GM12864 (cell line): ENCODE results near the gene FBXL16.

Experiments
- DNase-seq: peaks from one replicate; pipeline ENCODE4 v3.0.0-alpha.2; 2011; ENCODE audit warnings: low read depth
- H3K4me3 ChIP-seq: 2 replicates; pipeline ENCODE4 v1.5.1; 2011; ENCODE audit warnings: mild to moderate bottlenecking, low read depth, low read length, control low read depth
- CTCF ChIP-seq: IDR thresholded peaks from 2 replicates; pipeline ENCODE4 v1.5.1; 2011; ENCODE audit warnings: low read depth, mild to moderate bottlenecking, moderate library complexity, low read length, control low read depth, inconsistent platforms; ENCODE audit errors: missing control alignments

The FBXL16 gene

GRCh38 chr16:671353-672131, 34.1 kb downstream of the FBXL16 start:
- no peak overlapping the region for H3K4me3 ChIP-seq
- no peak for TF ChIP-seq CTCF
- DNase-seq, result no peak

GRCh38 chr16:670485-671352, 34.9 kb downstream of the FBXL16 start:
- no peak for DNase-seq
- H3K4me3 ChIP-seq, result no peak overlapping the region
- no peak for TF ChIP-seq CTCF

GRCh38 chr16:669666-670065, 35.9 kb downstream of the FBXL16 start:
- H3K4me3 ChIP-seq, result no peak overlapping the region
- TF ChIP-seq CTCF, result no peak
- DNase-seq, result no peak

- DNase-seq, result no peak
- H3K4me3 ChIP-seq, result peak overlapping the region; percentile 73
- TF ChIP-seq CTCF, result no peak
These were observed 37.0 kb downstream of the FBXL16 start for GRCh38 chr16:668519-669171.

- peak; percentile 81 for TF ChIP-seq CTCF
- H3K4me3 ChIP-seq, result peak within 1 kb of the TSS; percentile 73
- peak; percentile 60 for DNase-seq
These were observed 37.7 kb downstream of the FBXL16 start, which contains the start of gene RHOT2 for GRCh38 chr16:667780-668518. RHOT2 (plus strand) TSS chr16:668132; CDS start chr16:668200, 68 bp downstream.

GRCh38 chr16:667113-667779, 38.4 kb downstream of the FBXL16 start:
- TF ChIP-seq CTCF, result no peak
- H3K4me3 ChIP-seq, result peak overlapping the region; percentile 15; the same call in 1 of the 2 replicates
- DNase-seq, result no peak
